HEK293 (cell line): ENCODE data around the gene KCNJ1.

Experiments
- CTCF ChIA-PET: fragments of 350-600 bp; formaldehyde crosslinking; extraction: SDS; loops from one replicate; lab custom pipeline; 2021; ENCODE audit warnings: antibody characterized with exemption; lab: Yijun Ruan, JAX
- POLR2A ChIA-PET: fragments of 300-600 bp; formaldehyde crosslinking; extraction: SDS; loops from one replicate; lab custom pipeline; 2020; ENCODE audit warnings: antibody characterized with exemption, inconsistent platforms; lab: Yijun Ruan, JAX
- H3K27ac ChIP-seq: fragments of 200-500 bp; sonication (Bioruptor generic); 2 replicates; pipeline ENCODE4 v1.5.1; 2014; ENCODE audit warnings: low read depth, low read length, control low read depth, inconsistent platforms; ENCODE audit errors: extremely low read depth
- H3K36me3 ChIP-seq, 2 experiments: fragments of 200-500 bp in 1 of 2; sonication (Bioruptor generic) in 1 of 2; 1 replicate in 1 of 2; 2 replicates in 1 of 2; pipeline ENCODE4 v1.5.1; 2014 to 2017; ENCODE audit warnings: inconsistent platforms in 2 of 2, low read length in 2 of 2; ENCODE audit not compliant: control insufficient read depth in 2 of 2, insufficient read depth in 1 of 2
- H3K4me1 ChIP-seq: fragments of 200-500 bp; sonication (Bioruptor generic); 2 replicates; pipeline ENCODE4 v1.5.1; 2014; ENCODE audit warnings: mild to moderate bottlenecking, low read length, inconsistent platforms; ENCODE audit not compliant: control insufficient read depth, insufficient read depth
- H3K4me3 ChIP-seq: 2 replicates; pipeline ENCODE4 v1.5.1; 2011; ENCODE audit warnings: low read depth, mild to moderate bottlenecking, control low read depth, low read length, moderate library complexity
- H3K9me3 ChIP-seq: fragments of 200-500 bp; sonication (Bioruptor generic); 2 replicates; pipeline ENCODE4 v1.5.1; 2014; ENCODE audit warnings: low read depth, low read length, inconsistent platforms; ENCODE audit not compliant: control insufficient read depth, insufficient read depth
- OVOL3 ChIP-seq: fragments of 450-650 bp; formaldehyde crosslinking; IDR thresholded peaks from 2 replicates; pipeline ENCODE4 v1.5.1; 2016; ENCODE audit warnings: missing biosample characterization, missing genetic modification characterization
- SP2 ChIP-seq: fragments of 450-650 bp; formaldehyde crosslinking; IDR thresholded peaks from 2 replicates; pipeline ENCODE4 v1.5.1; 2016; ENCODE audit warnings: missing biosample characterization, missing genetic modification characterization
- ZBTB21 ChIP-seq: fragments of 450-650 bp; formaldehyde crosslinking; IDR thresholded peaks from 2 replicates; pipeline ENCODE4 v1.5.1; 2017; ENCODE audit warnings: missing biosample characterization, missing genetic modification characterization
- ZBTB48 ChIP-seq: fragments of 450-650 bp; formaldehyde crosslinking; IDR thresholded peaks from 2 replicates; pipeline ENCODE4 v1.5.1; 2016; ENCODE audit warnings: missing biosample characterization, missing genetic modification characterization
- ZBTB7A ChIP-seq: fragments of 450-650 bp; formaldehyde crosslinking; IDR thresholded peaks from 2 replicates; pipeline ENCODE4 v1.5.1; 2016; ENCODE audit warnings: low read depth, missing biosample characterization, missing genetic modification characterization
- ZNF175 ChIP-seq: fragments of 450-650 bp; formaldehyde crosslinking; IDR thresholded peaks from 2 replicates; pipeline ENCODE4 v1.5.1; 2016; ENCODE audit warnings: missing biosample characterization, missing genetic modification characterization
- ZNF19 ChIP-seq: fragments of 450-650 bp; formaldehyde crosslinking; IDR thresholded peaks from 2 replicates; pipeline ENCODE4; 2016; ENCODE audit warnings: missing biosample characterization, missing genetic modification characterization, low read depth
- ZNF23 ChIP-seq: fragments of 450-650 bp; formaldehyde crosslinking; IDR thresholded peaks from 2 replicates; pipeline ENCODE4 v1.5.1; 2016; ENCODE audit warnings: missing biosample characterization, missing genetic modification characterization, borderline replicate concordance
- ZNF391 ChIP-seq: fragments of 450-650 bp; formaldehyde crosslinking; IDR thresholded peaks from 2 replicates; pipeline ENCODE4 v1.5.1; 2016; ENCODE audit warnings: low read depth, missing biosample characterization, missing genetic modification characterization, borderline replicate concordance
- ZNF394 ChIP-seq: fragments of 450-650 bp; formaldehyde crosslinking; IDR thresholded peaks from 2 replicates; pipeline ENCODE4 v1.5.1; 2016; ENCODE audit warnings: missing biosample characterization, missing genetic modification characterization, mild to moderate bottlenecking, moderate library complexity, borderline replicate concordance
- ZNF473 ChIP-seq: fragments of 450-650 bp; formaldehyde crosslinking; IDR thresholded peaks from 2 replicates; pipeline ENCODE4 v1.5.1; 2017; ENCODE audit warnings: missing biosample characterization, missing genetic modification characterization
- ZNF513 ChIP-seq: fragments of 450-650 bp; IDR thresholded peaks from 2 replicates; pipeline ENCODE4 v1.5.1; 2018; ENCODE audit warnings: missing biosample characterization, missing genetic modification characterization
- ZNF530 ChIP-seq: fragments of 450-650 bp; formaldehyde crosslinking; IDR thresholded peaks from 2 replicates; pipeline ENCODE4 v1.5.1; 2016; ENCODE audit warnings: low read depth, missing biosample characterization, missing genetic modification characterization
- ZNF548 ChIP-seq: fragments of 450-650 bp; formaldehyde crosslinking; IDR thresholded peaks from 2 replicates; pipeline ENCODE4 v1.5.1; 2016; ENCODE audit warnings: missing biosample characterization, missing genetic modification characterization
- ZNF621 ChIP-seq: fragments of 450-650 bp; formaldehyde crosslinking; IDR thresholded peaks from 2 replicates; pipeline ENCODE4 v1.5.1; 2017; ENCODE audit warnings: missing biosample characterization, missing genetic modification characterization
- ZNF626 ChIP-seq: fragments of 450-650 bp; sonication (Bioruptor Pico); formaldehyde crosslinking; IDR thresholded peaks from 2 replicates; pipeline ENCODE4 v1.5.1; 2018; ENCODE audit warnings: missing biosample characterization, missing genetic modification characterization, inconsistent platforms
- ZNF654 ChIP-seq: fragments of 450-650 bp; formaldehyde crosslinking; IDR thresholded peaks from 2 replicates; pipeline ENCODE4 v1.5.1; 2016; ENCODE audit warnings: low read depth, missing biosample characterization, missing genetic modification characterization
- TF ChIP-seq, protein P1 (sequence below): fragments of 450-650 bp; formaldehyde crosslinking; conservative IDR thresholded peaks from 2 replicates; pipeline ENCODE4 v1.5.1; 2016; ENCODE audit warnings: low read depth, missing biosample characterization, missing genetic modification characterization
- TF ChIP-seq, protein P2 (sequence below): fragments of 450-650 bp; formaldehyde crosslinking; IDR thresholded peaks from 2 replicates; pipeline ENCODE4 v1.5.1; 2016; ENCODE audit warnings: missing biosample characterization, missing genetic modification characterization
- TF ChIP-seq, protein P3 (sequence below): fragments of 450-650 bp; formaldehyde crosslinking; IDR thresholded peaks from 2 replicates; pipeline ENCODE4 v1.5.1; 2016; ENCODE audit warnings: missing biosample characterization, missing genetic modification characterization

KCNJ1 gene

DNA sequence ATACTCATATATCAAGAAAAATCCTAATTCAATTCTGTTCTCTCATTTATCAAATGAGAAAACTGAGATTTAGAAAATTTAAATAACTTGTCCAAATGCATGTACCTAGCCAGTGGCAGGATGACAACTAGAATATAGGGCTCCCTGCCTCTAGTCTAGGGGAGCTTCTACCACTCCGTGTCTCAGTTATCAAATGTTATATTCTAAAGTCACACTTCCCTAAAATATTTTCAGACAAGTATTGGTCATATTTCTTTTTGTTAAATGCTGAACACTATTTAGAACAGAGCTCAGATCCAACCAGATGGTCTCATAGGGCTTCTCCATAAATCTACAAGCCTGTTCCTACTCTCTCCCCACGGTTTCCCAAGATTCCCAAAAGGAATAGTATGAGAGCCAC, 26.3 kb downstream of the KCNJ1 start:
- H3K27ac ChIP-seq: no peak overlapping the region
- POLR2A ChIA-PET: no interaction called here
- no peak for TF ChIP-seq ZNF530 (tag by site-specific recombination)
- TF ChIP-seq ZNF513 (tag by site-specific recombination): no peak
- TF ChIP-seq, protein P1, sequence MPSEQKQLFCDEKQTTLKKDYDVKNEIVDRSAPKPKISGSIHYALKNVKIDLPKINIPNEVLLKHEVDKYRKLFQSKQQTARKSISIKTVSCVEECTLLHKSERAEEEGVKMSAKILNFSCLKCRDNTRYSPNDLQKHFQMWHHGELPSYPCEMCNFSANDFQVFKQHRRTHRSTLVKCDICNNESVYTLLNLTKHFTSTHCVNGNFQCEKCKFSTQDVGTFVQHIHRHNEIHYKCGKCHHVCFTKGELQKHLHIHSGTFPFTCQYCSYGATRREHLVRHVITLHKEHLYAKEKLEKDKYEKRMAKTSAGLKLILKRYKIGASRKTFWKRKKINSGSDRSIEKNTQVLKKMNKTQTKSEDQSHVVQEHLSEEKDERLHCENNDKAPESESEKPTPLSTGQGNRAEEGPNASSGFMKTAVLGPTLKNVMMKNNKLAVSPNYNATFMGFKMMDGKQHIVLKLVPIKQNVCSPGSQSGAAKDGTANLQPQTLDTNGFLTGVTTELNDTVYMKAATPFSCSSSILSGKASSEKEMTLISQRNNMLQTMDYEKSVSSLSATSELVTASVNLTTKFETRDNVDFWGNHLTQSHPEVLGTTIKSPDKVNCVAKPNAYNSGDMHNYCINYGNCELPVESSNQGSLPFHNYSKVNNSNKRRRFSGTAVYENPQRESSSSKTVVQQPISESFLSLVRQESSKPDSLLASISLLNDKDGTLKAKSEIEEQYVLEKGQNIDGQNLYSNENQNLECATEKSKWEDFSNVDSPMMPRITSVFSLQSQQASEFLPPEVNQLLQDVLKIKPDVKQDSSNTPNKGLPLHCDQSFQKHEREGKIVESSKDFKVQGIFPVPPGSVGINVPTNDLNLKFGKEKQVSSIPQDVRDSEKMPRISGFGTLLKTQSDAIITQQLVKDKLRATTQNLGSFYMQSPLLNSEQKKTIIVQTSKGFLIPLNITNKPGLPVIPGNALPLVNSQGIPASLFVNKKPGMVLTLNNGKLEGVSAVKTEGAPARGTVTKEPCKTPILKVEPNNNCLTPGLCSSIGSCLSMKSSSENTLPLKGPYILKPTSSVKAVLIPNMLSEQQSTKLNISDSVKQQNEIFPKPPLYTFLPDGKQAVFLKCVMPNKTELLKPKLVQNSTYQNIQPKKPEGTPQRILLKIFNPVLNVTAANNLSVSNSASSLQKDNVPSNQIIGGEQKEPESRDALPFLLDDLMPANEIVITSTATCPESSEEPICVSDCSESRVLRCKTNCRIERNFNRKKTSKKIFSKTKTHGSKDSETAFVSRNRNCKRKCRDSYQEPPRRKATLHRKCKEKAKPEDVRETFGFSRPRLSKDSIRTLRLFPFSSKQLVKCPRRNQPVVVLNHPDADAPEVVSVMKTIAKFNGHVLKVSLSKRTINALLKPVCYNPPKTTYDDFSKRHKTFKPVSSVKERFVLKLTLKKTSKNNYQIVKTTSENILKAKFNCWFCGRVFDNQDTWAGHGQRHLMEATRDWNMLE (tag by site-specific recombination): no peak
- TF ChIP-seq OVOL3 (tag by site-specific recombination): no peak
- TF ChIP-seq, protein P2, sequence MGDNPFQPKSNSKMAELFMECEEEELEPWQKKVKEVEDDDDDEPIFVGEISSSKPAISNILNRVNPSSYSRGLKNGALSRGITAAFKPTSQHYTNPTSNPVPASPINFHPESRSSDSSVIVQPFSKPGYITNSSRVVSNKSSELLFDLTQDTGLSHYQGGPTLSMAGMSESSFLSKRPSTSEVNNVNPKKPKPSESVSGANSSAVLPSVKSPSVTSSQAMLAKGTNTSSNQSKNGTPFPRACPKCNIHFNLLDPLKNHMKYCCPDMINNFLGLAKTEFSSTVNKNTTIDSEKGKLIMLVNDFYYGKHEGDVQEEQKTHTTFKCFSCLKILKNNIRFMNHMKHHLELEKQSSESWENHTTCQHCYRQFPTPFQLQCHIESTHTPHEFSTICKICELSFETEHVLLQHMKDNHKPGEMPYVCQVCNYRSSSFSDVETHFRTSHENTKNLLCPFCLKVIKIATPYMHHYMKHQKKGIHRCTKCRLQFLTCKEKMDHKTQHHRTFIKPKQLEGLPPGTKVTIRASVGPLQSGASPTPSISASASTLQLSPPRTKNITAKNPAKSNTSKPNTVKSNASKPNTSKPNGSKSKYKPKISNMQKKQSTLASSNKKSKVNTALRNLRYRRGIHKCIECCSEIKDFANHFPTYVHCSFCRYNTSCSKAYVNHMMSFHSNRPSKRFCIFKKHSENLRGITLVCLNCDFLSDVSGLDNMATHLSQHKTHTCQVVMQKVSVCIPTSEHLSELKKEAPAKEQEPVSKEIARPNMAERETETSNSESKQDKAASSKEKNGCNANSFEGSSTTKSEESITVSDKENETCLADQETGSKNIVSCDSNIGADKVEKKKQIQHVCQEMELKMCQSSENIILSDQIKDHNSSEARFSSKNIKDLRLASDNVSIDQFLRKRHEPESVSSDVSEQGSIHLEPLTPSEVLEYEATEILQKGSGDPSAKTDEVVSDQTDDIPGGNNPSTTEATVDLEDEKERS (tag by site-specific recombination): no peak
- no peak for TF ChIP-seq ZBTB21 (tag by site-specific recombination)
- no peak for TF ChIP-seq ZBTB7A (tag by site-specific recombination)
- no peak for TF ChIP-seq ZNF626
- no peak for TF ChIP-seq ZNF23 (tag by site-specific recombination)
- TF ChIP-seq ZNF654 (tag by site-specific recombination): no peak
- no peak for TF ChIP-seq ZBTB48
- no peak for TF ChIP-seq ZNF621 (tag by site-specific recombination)
- no peak for TF ChIP-seq ZNF473 (tag by site-specific recombination)
- TF ChIP-seq ZNF19 (tag by site-specific recombination): no peak
- no peak for TF ChIP-seq SP2 (tag by site-specific recombination)
- TF ChIP-seq ZNF394 (tag by site-specific recombination): no peak
- no peak for TF ChIP-seq ZNF175 (tag by site-specific recombination)
- TF ChIP-seq, protein P3, sequence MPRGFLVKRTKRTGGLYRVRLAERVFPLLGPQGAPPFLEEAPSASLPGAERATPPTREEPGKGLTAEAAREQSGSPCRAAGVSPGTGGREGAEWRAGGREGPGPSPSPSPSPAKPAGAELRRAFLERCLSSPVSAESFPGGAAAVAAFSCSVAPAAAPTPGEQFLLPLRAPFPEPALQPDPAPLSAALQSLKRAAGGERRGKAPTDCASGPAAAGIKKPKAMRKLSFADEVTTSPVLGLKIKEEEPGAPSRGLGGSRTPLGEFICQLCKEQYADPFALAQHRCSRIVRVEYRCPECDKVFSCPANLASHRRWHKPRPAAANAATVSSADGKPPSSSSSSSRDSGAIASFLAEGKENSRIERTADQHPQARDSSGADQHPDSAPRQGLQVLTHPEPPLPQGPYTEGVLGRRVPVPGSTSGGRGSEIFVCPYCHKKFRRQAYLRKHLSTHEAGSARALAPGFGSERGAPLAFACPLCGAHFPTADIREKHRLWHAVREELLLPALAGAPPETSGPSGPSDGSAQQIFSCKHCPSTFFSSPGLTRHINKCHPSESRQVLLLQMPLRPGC (tag by site-specific recombination): no peak
- no peak for TF ChIP-seq ZNF391 (tag by site-specific recombination)
- no peak for TF ChIP-seq ZNF548 (tag by site-specific recombination)
- TF ChIP-seq, all 188 proteins: peak for 0
- CTCF ChIA-PET: interaction anchor here (1.0 to 1.7 kb wide), 2 partner anchors 9 to 10 kb away, joined by 3 to 10 read pairs; no protein-coding TSS in a partner anchor
- no peaks in the 10 kb centered on the region for H3K4me1 ChIP-seq
- no peak overlapping the region for H3K4me3 ChIP-seq
- H3K9me3 ChIP-seq: no peaks in the 10 kb centered on the region
- H3K36me3 ChIP-seq: no peaks in the 10 kb centered on the region
